Activated CD8-positive, alpha-beta T cell treated with anti-CD3 and anti-CD28 coated beads for 36 hours (primary cell): ENCODE results near the gene CCDC137. TPM values are rescaled to one million over a fixed set of nuclear protein-coding genes. Genes with fewer than 3 reads are reported as not detected.

ENCODE experiments used
- ATAC-seq: fragments of 200-7000 bp; cut with Tn5 transposase; one replicate; pipeline ENCODE4 v1.10.0; 2021; ENCODE audit warnings: mild to moderate bottlenecking, moderate library complexity
- CTCF ChIA-PET: fragments of 350-600 bp; sonication (Branson Sonifier 250); formaldehyde crosslinking; loops from one replicate; lab custom pipeline; 2021; ENCODE audit warnings: antibody characterized with exemption; lab: Charles Lee
- POLR2A ChIA-PET: fragments of 350-600 bp; sonication (Branson Sonifier 250); formaldehyde crosslinking; loops from one replicate; lab custom pipeline; 2021; ENCODE audit warnings: antibody characterized with exemption; lab: Charles Lee
- DNase-seq: peaks from one replicate; pipeline ENCODE4 v3.0.0-alpha.2; 2020
- H3K27ac Mint-ChIP-seq: one replicate; pipeline ENCODE4 v1.8.0; 2021; ENCODE audit warnings: mild to moderate bottlenecking, mixed read lengths
- H3K27me3 Mint-ChIP-seq: one replicate; pipeline ENCODE4 v1.8.0; 2021; ENCODE audit warnings: mixed read lengths
- H3K36me3 Mint-ChIP-seq: one replicate; pipeline ENCODE4 v1.8.0; 2021; ENCODE audit warnings: low read depth, mixed read lengths
- H3K4me1 Mint-ChIP-seq: one replicate; pipeline ENCODE4 v1.8.0; 2021; ENCODE audit warnings: low read depth, mixed read lengths
- H3K4me3 Mint-ChIP-seq: one replicate; pipeline ENCODE4 v1.8.0; 2021; ENCODE audit warnings: mild to moderate bottlenecking, moderate library complexity, mixed read lengths
- H3K9me3 Mint-ChIP-seq: one replicate; pipeline ENCODE4 v1.8.0; 2021; ENCODE audit warnings: mixed read lengths
- intact Hi-C: fragments of 100-400 bp; cut with micrococcal nuclease; formaldehyde crosslinking; loops from one replicate; pipeline ENCODE4 v1.10.0; 2022
- total RNA-seq, 2 experiments: library from RNA; stranded (reverse); gene quantifications; one replicate each; pipeline ENCODE4 v1.2.3, GENCODE V29; 2021
- TF ChIP-seq, protein P1 (sequence below): fragments of 200-600 bp; IDR thresholded peaks from one replicate; pipeline ENCODE4 v1.8.0; 2022; ENCODE audit warnings: antibody characterized with exemption, mild to moderate bottlenecking

CCDC137 gene
- total RNA-seq, 2 experiments from 2014 or later, result 34.1 to 37.2 TPM

DNA sequence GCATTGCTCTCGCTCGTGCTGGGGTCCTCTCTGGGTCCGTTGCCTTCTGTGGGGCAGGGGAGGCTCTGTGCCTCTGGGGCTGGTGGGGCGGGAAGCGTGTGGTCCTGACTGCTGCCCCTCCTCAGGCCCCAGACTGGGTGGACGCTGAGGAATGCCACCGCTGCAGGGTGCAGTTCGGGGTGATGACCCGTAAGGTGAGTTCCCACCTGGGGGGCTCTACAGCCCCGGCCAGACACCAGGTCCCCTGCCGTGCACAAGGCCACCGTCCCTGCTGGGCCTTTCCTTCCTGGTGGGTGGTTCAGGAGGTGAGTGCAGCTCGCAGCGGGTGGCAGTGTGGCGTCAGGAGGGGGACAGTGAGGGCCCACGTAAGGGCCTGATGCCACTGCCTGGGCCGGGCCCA is 24.0 kb downstream of the CCDC137 start:
- ChIA-PET CTCF (interaction anchor here (1.0 kb wide), 1 partner anchor 15 kb away, joined by 3 read pairs; no protein-coding TSS in a partner anchor), POLR2A (interaction anchor here (0.9 kb wide), 1 partner anchor 31 kb away, joined by 3 read pairs; no protein-coding TSS in a partner anchor)
- peaks cover 14% of the 10 kb centered on the region for H3K4me1 Mint-ChIP-seq
- H3K27ac Mint-ChIP-seq, result no peak overlapping the region
- intact Hi-C loops, result no loop called here
- H3K36me3 Mint-ChIP-seq, result peaks cover 38% of the 10 kb centered on the region
- no peaks in the 10 kb centered on the region for H3K9me3 Mint-ChIP-seq
- ATAC-seq (no peak), DNase-seq (no peak)
- no peaks in the 10 kb centered on the region for H3K27me3 Mint-ChIP-seq
- TF ChIP-seq, protein P1, sequence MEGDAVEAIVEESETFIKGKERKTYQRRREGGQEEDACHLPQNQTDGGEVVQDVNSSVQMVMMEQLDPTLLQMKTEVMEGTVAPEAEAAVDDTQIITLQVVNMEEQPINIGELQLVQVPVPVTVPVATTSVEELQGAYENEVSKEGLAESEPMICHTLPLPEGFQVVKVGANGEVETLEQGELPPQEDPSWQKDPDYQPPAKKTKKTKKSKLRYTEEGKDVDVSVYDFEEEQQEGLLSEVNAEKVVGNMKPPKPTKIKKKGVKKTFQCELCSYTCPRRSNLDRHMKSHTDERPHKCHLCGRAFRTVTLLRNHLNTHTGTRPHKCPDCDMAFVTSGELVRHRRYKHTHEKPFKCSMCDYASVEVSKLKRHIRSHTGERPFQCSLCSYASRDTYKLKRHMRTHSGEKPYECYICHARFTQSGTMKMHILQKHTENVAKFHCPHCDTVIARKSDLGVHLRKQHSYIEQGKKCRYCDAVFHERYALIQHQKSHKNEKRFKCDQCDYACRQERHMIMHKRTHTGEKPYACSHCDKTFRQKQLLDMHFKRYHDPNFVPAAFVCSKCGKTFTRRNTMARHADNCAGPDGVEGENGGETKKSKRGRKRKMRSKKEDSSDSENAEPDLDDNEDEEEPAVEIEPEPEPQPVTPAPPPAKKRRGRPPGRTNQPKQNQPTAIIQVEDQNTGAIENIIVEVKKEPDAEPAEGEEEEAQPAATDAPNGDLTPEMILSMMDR, result no peak
- H3K4me3 Mint-ChIP-seq, result no peak overlapping the region

- DNase-seq (no peak), ATAC-seq (no peak)
- H3K36me3 Mint-ChIP-seq, result peaks cover 36% of the 10 kb centered on the region
- TF ChIP-seq, protein P1, result no peak
- ChIA-PET POLR2A (interaction anchor here (0.9 kb wide), 1 partner anchor 30 kb away, joined by 3 read pairs; no protein-coding TSS in a partner anchor), CTCF (interaction anchor here (1.0 kb wide), 1 partner anchor 16 kb away, joined by 3 read pairs; no protein-coding TSS in a partner anchor)
- no peak overlapping the region for H3K4me3 Mint-ChIP-seq
- H3K27me3 Mint-ChIP-seq, result no peaks in the 10 kb centered on the region
- H3K27ac Mint-ChIP-seq, result no peak overlapping the region
- intact Hi-C loops, result no loop called here
- H3K9me3 Mint-ChIP-seq, result no peaks in the 10 kb centered on the region
- peaks cover 9% of the 10 kb centered on the region for H3K4me1 Mint-ChIP-seq
These were observed 24.7 kb downstream of the CCDC137 start for GRCh38 chr17:81691196-81691595.

- ATAC-seq (no peak), DNase-seq (no peak)
- H3K9me3 Mint-ChIP-seq, result no peaks in the 10 kb centered on the region
- peaks cover 33% of the 10 kb centered on the region for H3K36me3 Mint-ChIP-seq
- H3K4me3 Mint-ChIP-seq, result no peak overlapping the region
- H3K27ac Mint-ChIP-seq, result no peak overlapping the region
- TF ChIP-seq, protein P1, result no peak
- H3K27me3 Mint-ChIP-seq, result no peaks in the 10 kb centered on the region
- peaks cover 7% of the 10 kb centered on the region for H3K4me1 Mint-ChIP-seq
- intact Hi-C loops, result no loop called here
- POLR2A ChIA-PET, result no interaction called here
- CTCF ChIA-PET, result interaction anchor here (1.0 kb wide), 1 partner anchor 16 kb away, joined by 3 read pairs; no protein-coding TSS in a partner anchor
These were observed 25.1 kb downstream of the CCDC137 start for GRCh38 chr17:81691608-81692007.

DNA sequence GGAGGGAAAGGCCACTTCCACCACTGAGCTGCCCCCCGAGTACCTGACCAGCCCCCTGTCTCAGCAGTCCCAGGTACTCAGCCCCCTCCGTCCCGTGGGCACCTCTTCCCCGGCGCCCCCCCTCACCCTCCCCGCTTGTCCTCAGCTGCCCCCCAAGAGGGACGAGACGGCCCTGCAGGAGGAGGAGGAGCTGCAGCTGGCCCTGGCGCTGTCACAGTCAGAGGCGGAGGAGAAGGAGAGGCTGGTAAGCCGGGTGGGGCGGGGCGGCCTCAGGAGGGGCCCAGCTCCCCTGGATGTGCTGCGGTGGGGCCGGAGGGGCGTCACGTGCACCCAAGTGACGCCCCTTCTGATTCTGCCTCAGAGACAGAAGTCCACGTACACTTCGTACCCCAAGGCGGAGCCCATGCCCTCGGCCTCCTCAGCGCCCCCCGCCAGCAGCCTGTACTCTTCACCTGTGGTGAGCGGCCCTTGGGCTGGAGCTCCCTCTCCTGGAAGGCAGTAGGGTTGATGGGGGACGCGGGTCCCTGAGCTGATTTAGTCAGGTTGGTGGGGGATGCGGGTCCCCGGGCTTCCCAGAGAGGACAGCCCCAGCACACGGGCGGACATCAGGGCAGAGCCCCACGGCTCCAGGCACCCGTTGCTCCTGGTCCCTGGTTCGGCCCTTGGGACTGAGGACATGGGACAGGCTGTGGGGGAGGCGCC is 27.1 kb downstream of the CCDC137 start:
- POLR2A ChIA-PET, result interaction anchor here (0.7 to 2.3 kb wide), 4 partner anchors 9 to 19 kb away, joined by 3 to 13 read pairs (median 4); partner anchors contain the start of genes ARL16, HGS and MRPL12
- Mint-ChIP-seq H3K4me1 (peaks cover 4% of the 10 kb centered on the region), H3K27me3 (no peaks in the 10 kb centered on the region), H3K27ac (no peak overlapping the region), H3K36me3 (peaks cover 38% of the 10 kb centered on the region), H3K9me3 (no peaks in the 10 kb centered on the region), H3K4me3 (no peak overlapping the region)
- ATAC-seq, result peak; percentile 38
- CTCF ChIA-PET, result no interaction called here
- no peak for DNase-seq
- TF ChIP-seq, protein P1, result no peak
- intact Hi-C loops, result no loop called here

DNA sequence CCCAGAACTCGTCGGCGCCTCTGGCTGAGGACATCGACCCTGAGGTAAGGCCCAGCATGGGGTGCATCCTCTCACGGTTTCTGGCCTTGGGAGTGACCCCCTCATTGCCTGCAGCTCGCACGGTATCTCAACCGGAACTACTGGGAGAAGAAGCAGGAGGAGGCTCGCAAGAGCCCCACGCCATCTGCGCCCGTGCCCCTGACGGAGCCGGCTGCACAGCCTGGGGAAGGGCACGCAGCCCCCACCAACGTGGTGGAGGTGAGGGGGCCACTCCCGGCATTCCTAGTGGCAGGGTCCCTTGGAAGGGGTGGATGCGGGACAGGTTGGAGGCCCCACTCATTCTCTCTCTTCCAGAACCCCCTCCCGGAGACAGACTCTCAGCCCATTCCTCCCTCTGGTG is 28.3 kb downstream of the CCDC137 start:
- intact Hi-C loops, result loop anchor here (5.0 kb wide), 1 partner anchor 173 kb away; no protein-coding TSS in a partner anchor
- Mint-ChIP-seq H3K27me3 (no peaks in the 10 kb centered on the region), H3K4me3 (no peak overlapping the region), H3K4me1 (no peaks in the 10 kb centered on the region), H3K36me3 (peaks cover 33% of the 10 kb centered on the region), H3K27ac (no peak overlapping the region), H3K9me3 (no peaks in the 10 kb centered on the region)
- CTCF ChIA-PET, result no interaction called here
- TF ChIP-seq, protein P1, result no peak
- POLR2A ChIA-PET, result interaction anchor here (0.8 to 2.6 kb wide), 3 partner anchors 9 to 15 kb away, joined by 3 to 14 read pairs (median 4); no protein-coding TSS in a partner anchor
- no peak for DNase-seq
- ATAC-seq, result no peak
